HG02870 (cell line): ENCODE results near the gene CDH6.
"Not testable (repeated sequence)": the region's sequence is repeated elsewhere in the genome, so short reads cannot be mapped to it uniquely, and the experiment has no call there.

Source experiments
- ATAC-seq: cut with Tn5 transposase; IDR thresholded peaks from one replicate; pipeline ENCODE4 v1.9.1; 2021; ENCODE audit warnings: mild to moderate bottlenecking, moderate library complexity; ENCODE audit not compliant: unreplicated experiment

Gene CDH6

GRCh38 chr5:31322946-31323345, 129.5 kb downstream of the CDH6 start:
- no peak for ATAC-seq

GRCh38 chr5:31324842-31325241, 131.4 kb downstream of the CDH6 start:
- no peak for ATAC-seq

- no peak for ATAC-seq
Measured at GRCh38 chr5:31328040-31328733, 134.7 kb downstream of the CDH6 start.

GRCh38 chr5:31329715-31330114, 136.2 kb downstream of the CDH6 start:
- no peak for ATAC-seq

GRCh38 chr5:31332160-31332559, 138.7 kb downstream of the CDH6 start:
- ATAC-seq = no peak

GRCh38 chr5:31333475-31333874, 140.0 kb downstream of the CDH6 start:
- ATAC-seq = no peak

- no peak for ATAC-seq
Measured at GRCh38 chr5:31334061-31334860, 140.8 kb downstream of the CDH6 start.

- ATAC-seq = no peak
Measured at GRCh38 chr5:31335456-31335855, 142.0 kb downstream of the CDH6 start.

GRCh38 chr5:31343946-31344345, 150.5 kb downstream of the CDH6 start:
- ATAC-seq = no peak

GRCh38 chr5:31346896-31347551, 153.5 kb downstream of the CDH6 start:
- ATAC-seq = no peak

GRCh38 chr5:31347552-31347905, 154.0 kb downstream of the CDH6 start:
- ATAC-seq = no peak

- no peak for ATAC-seq
Measured at GRCh38 chr5:31350395-31350794, 156.9 kb downstream of the CDH6 start.

- no peak for ATAC-seq
Measured at GRCh38 chr5:31355337-31355736, 161.9 kb downstream of the CDH6 start.

GRCh38 chr5:31357038-31357437, 163.6 kb downstream of the CDH6 start:
- no peak for ATAC-seq

GRCh38 chr5:31359839-31360238, 166.4 kb downstream of the CDH6 start:
- peak; percentile 69 for ATAC-seq

- ATAC-seq = no peak
Measured at GRCh38 chr5:31361234-31361633, 167.7 kb downstream of the CDH6 start.

GRCh38 chr5:31361704-31362528, 168.4 kb downstream of the CDH6 start:
- not testable (repeated sequence) for ATAC-seq

GRCh38 chr5:31362529-31362900, 169.0 kb downstream of the CDH6 start:
- no peak for ATAC-seq

GRCh38 chr5:31362931-31363568, 169.6 kb downstream of the CDH6 start:
- no peak for ATAC-seq

- no peak for ATAC-seq
Measured at GRCh38 chr5:31364881-31365636, 171.6 kb downstream of the CDH6 start.
